ENCODE data around the gene YES1.

Gene YES1

GRCh38 chr18:816869-817268, 4.8 kb upstream of the YES1 start:
- H3K27me3 Mint-ChIP-seq (ENCODE audit: low read depth), result no peaks in the 10 kb centered on the region

DNA sequence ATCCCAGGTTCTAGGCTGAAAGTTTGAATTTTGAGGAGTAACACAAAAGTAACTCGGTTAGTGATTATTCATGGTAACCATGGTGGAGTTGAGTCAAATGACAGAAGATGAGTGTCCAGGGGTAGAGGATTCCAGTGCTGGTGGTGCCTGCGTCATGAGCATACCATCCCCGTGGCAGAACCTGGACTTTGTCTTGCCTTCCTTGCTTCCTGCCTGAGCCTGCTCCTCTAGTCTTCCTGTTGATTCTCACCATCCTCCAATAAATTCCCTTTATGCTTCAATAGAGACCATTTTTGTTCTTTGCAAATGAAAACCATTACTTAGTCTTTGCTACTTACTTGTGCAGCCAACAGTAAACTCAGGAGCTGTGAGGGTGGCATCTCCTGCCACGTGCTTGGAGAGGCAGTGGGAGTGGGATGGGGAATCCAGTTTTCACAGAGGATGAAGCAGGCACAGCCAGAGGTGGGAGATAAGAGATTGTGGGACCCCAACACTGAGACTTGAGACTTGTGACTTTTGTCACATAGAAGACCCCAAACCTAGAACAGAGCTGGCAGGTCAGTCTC, 4.1 kb upstream of the YES1 start:
- Mint-ChIP-seq H3K4me3 (peak overlapping the region; percentile 22 to 38 (median 31)), H3K9me3 (no peaks in the 10 kb centered on the region), H3K27ac (peak overlapping the region in 1 of 3 experiments; percentile 11)

More at GRCh38 chr18:816869-817268, 4.8 kb upstream of the YES1 start:
- Mint-ChIP-seq H3K4me3 (peak overlapping the region in 1 of 3 experiments; percentile 3), H3K4me1 (peaks cover 9% of the 10 kb centered on the region), H3K27ac (peak overlapping the region in 2 of 3 experiments; percentile 11 to 19), H3K9me3 (no peaks in the 10 kb centered on the region), H3K36me3 (ENCODE audit: low read depth) (no peaks in the 10 kb centered on the region)
- TF ChIP-seq CTCF (IDR thresholded peaks at IDR 0.05; ENCODE audit: unreplicated experiment in 3 of 3), result no peak

DNA sequence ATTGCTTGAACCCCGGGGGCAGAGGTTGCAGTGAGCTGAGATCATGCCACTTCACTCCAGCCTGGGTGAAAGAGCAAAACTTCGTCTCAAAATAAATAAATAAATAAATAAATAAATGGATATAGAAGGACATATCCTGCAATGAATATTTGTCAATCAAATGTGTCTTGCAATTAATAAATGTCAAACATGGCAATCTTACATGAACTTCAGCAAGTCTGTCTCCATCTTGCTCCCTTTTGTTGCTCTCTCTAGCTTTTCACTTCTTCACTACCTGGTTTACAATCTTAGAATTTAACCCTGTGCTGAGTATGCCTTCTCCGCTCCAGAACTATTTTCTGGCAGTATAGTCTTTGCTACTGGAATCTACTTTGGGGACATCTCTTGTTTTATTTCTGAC, 3.3 kb upstream of the YES1 start:
- Mint-ChIP-seq H3K36me3 (ENCODE audit: low read depth) (no peaks in the 10 kb centered on the region), H3K4me1 (peaks cover 15% of the 10 kb centered on the region), H3K27me3 (ENCODE audit: low read depth) (no peaks in the 10 kb centered on the region), H3K27ac (peak overlapping the region in 1 of 3 experiments; percentile 37), H3K4me3 (peak overlapping the region in 2 of 3 experiments; percentile 29 to 51), H3K9me3 (no peaks in the 10 kb centered on the region)
- TF ChIP-seq CTCF (IDR thresholded peaks at IDR 0.05; ENCODE audit: unreplicated experiment in 3 of 3), result no peak

More for the DNA sequence above, 4.1 kb upstream of the YES1 start:
- Mint-ChIP-seq H3K36me3 (ENCODE audit: low read depth) (no peaks in the 10 kb centered on the region), H3K27me3 (ENCODE audit: low read depth) (no peaks in the 10 kb centered on the region), H3K4me1 (peaks cover 9% of the 10 kb centered on the region)
- no peak for TF ChIP-seq CTCF (IDR thresholded peaks at IDR 0.05; ENCODE audit: unreplicated experiment in 3 of 3)

DNA sequence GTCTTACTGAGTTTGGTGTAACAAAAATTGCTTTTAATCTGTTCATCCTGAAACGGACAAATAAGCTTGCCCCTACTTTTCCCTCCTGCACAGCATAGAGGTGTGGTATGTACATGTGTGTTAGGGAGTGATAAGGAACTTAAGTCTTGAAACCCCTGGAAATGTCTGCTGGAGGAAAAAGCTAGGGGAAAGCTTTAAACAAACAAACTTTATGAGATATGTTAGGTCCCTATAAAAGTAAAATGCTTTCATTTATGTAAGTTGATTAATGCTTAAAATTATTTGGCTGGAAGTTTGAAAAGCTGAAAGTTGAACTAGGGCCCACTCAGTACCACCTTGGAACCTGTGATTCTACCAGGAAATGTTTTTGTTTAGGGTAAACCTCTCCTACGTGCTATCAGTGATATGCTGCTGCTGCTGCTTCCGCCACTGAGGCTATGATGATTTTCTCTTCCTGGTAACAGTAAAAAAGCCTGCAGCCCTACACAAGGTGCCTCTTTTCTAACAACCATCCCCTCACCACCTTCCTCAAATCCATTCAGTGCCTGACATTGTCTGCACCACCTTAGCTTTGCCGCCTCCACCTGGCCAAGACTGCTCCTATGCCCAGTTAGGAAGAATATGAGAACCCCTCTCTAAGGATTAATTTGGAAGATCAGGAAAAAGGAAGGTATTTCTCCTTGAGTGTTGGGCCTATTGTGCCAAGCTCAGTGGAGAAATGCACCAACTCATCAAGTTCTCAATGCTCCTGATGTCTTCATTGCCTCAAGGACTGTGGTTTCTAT, 2.5 kb upstream of the YES1 start:
- no peak for TF ChIP-seq CTCF (IDR thresholded peaks at IDR 0.05; ENCODE audit: unreplicated experiment in 3 of 3)
- H3K4me3 Mint-ChIP-seq, result peak overlapping the region; percentile 48 to 75 (median 61)
- peak overlapping the region; percentile 45 to 77 (median 66) for H3K27ac Mint-ChIP-seq
- no peaks in the 10 kb centered on the region for H3K36me3 Mint-ChIP-seq (ENCODE audit: low read depth)
- no peaks in the 10 kb centered on the region for H3K9me3 Mint-ChIP-seq
- H3K27me3 Mint-ChIP-seq (ENCODE audit: low read depth), result no peaks in the 10 kb centered on the region
- H3K4me1 Mint-ChIP-seq, result peaks cover 24% of the 10 kb centered on the region

DNA sequence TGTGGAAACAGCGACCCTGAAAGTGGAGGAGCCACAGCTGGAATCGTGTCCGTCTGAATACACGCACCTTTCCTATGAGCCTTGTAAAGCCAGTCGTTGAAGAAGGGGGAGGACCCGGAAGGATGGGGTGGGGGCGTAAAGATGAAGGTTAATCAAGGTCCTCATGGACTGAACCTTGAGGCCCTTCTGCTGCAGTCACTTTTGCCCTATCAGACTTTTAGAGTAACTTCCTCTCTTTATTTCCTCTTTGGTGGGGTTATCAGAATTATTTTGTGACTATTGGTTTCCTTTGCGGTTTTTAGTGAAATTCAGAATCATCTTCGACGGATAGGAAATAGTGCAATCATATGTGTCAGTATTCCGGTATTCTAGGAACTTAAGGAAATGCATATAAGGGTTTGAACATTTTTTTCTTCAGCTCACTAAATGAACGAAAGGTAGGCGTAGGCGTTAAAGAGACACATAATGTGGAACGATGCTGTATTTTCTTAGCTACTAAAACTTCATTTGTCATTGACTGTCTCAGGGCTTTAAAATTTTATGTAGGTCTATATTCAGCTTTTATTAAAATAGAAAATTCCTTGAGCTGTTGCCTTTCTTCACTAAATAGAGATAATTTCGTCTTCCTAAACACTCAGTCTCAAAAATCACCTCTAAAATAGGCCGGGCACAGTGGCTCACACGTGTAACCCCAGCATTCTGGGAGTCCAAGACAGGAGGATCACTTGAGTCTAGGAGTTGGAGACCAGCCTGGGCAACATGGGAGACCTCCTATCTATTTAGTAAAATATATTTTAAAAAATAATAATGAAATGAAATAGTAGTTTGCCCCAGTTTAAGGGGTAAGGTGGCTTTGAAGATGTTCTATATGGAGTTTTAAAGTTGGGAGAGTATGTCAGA, 1.4 kb upstream of the YES1 start:
- TF ChIP-seq CTCF (IDR thresholded peaks at IDR 0.05; ENCODE audit: unreplicated experiment in 3 of 3), result no peak
- peak overlapping the region; percentile 98 to 100 (median 100) for H3K27ac Mint-ChIP-seq
- no peaks in the 10 kb centered on the region for H3K27me3 Mint-ChIP-seq (ENCODE audit: low read depth)
- no peaks in the 10 kb centered on the region for H3K36me3 Mint-ChIP-seq (ENCODE audit: low read depth)
- peak overlapping the region; percentile 96 to 98 (median 97) for H3K4me3 Mint-ChIP-seq
- no peaks in the 10 kb centered on the region for H3K9me3 Mint-ChIP-seq
- peaks cover 35% of the 10 kb centered on the region for H3K4me1 Mint-ChIP-seq
